Endodermal cell (in vitro differentiated cells): ENCODE data around the gene TRIM23. TPM values are rescaled to one million over a fixed set of nuclear protein-coding genes. Genes with fewer than 3 reads are reported as not detected.

Experiments
- DNase-seq: peaks from one replicate; pipeline ENCODE4 v3.0.0-alpha.2; 2017
- H3K27ac ChIP-seq: 2 replicates; pipeline ENCODE4 v1.5.1; 2013; ENCODE audit warnings: mild to moderate bottlenecking, low read depth, low read length, moderate library complexity
- H3K27me3 ChIP-seq: 2 replicates; pipeline ENCODE4 v1.6.1; 2013; ENCODE audit warnings: mild to moderate bottlenecking, low read length, moderate library complexity; ENCODE audit not compliant: insufficient read depth, control insufficient read depth, poor library complexity, severe bottlenecking
- H3K36me3 ChIP-seq: 2 replicates; pipeline ENCODE4 v1.7.0; 2013; ENCODE audit warnings: mild to moderate bottlenecking, low read length, moderate library complexity; ENCODE audit not compliant: control insufficient read depth, insufficient read depth
- H3K4me1 ChIP-seq: one replicate; pipeline ENCODE4 v1.7.0; 2013; ENCODE audit warnings: low read length; ENCODE audit not compliant: control insufficient read depth, insufficient read depth
- H3K4me3 ChIP-seq: 2 replicates; pipeline ENCODE4 v1.5.1; 2013; ENCODE audit warnings: mild to moderate bottlenecking, low read length, moderate library complexity
- H3K9ac ChIP-seq: 2 replicates; pipeline ENCODE4 v1.6.1; 2013; ENCODE audit warnings: mild to moderate bottlenecking, low read length, moderate library complexity; ENCODE audit not compliant: poor library complexity, severe bottlenecking; ENCODE audit errors: extremely low read depth
- H3K9me3 ChIP-seq: 2 replicates; pipeline ENCODE4 v1.6.1; 2013; ENCODE audit warnings: mild to moderate bottlenecking, low read length, moderate library complexity; ENCODE audit not compliant: control insufficient read depth
- H3K27ac Mint-ChIP-seq: 2 replicates; pipeline ENCODE4 v1.8.0; 2020; ENCODE audit warnings: mixed read lengths
- H3K27me3 Mint-ChIP-seq: 2 replicates; pipeline ENCODE4 v1.8.0; 2021; ENCODE audit warnings: mild to moderate bottlenecking, mixed read lengths; ENCODE audit not compliant: insufficient read depth
- H3K36me3 Mint-ChIP-seq: 2 replicates; pipeline ENCODE4 v1.8.0; 2020; ENCODE audit warnings: low read depth, mixed read lengths
- H3K4me1 Mint-ChIP-seq: 2 replicates; pipeline ENCODE4 v1.8.0; 2020; ENCODE audit warnings: mixed read lengths
- H3K4me3 Mint-ChIP-seq: 2 replicates; pipeline ENCODE4 v1.8.0; 2020; ENCODE audit warnings: mild to moderate bottlenecking, moderate library complexity, mixed read lengths
- H3K9me3 Mint-ChIP-seq: 2 replicates; pipeline ENCODE4 v1.8.0; 2020; ENCODE audit warnings: mild to moderate bottlenecking, mixed read lengths
- CTCF ChIP-seq: fragments of 200-600 bp; sonication (generic); conservative IDR thresholded peaks from 2 replicates; pipeline ENCODE4 v1.5.0; 2021; ENCODE audit warnings: antibody characterized with exemption, mild to moderate bottlenecking
- WGBS, 2 experiments: methylation state at CpG; one replicate each; pipeline versions ENCODE4 v1.1.5 to v1.1.7; 2013; ENCODE audit warnings: missing lambda C conversion rate in 2 of 2, mixed read lengths in 1 of 2; ENCODE audit not compliant: insufficient coverage in 1 of 2, insufficient read length in 1 of 2; 5-methylcytosine and 5-hydroxymethylcytosine counted together
- long read RNA-seq, 4 experiments: library from polyadenylated mRNA in 2 of 4; library from RNA in 1 of 4; library from capped mRNA in 1 of 4; stranded (forward) in 3 of 4; unstranded in 1 of 4; transcript quantifications; one replicate each; pipeline ENCODE4 v2.0.0, GENCODE V29; 2020 to 2021; ENCODE audit warnings: inconsistent platforms in 1 of 4
- polyA plus RNA-seq, 2 experiments: library from polyadenylated mRNA; stranded (reverse); fragments of 50-300 nt; gene quantifications; one replicate each; pipeline ENCODE4 v1.2.3, GENCODE V29; 2013
- total RNA-seq, 2 donors: library from RNA; stranded (reverse); fragmentation: NEBNext Ultra II Directional in 1 of 2; extraction: Animal tissue kit (Norgen Biotek cat#: 25700) in 1 of 2; gene quantifications; 2 replicates in 1 of 2; 3 replicates in 1 of 2; pipeline ENCODE4 v1.2.1, GENCODE V29; 2021

TRIM23 gene
- total RNA-seq = 10 to 100 TPM; 13.5 to 17.5 TPM
- 15.5 TPM for polyA plus RNA-seq (2013, experiment 1 of 2)
- polyA plus RNA-seq (2013, experiment 2 of 2) = 11.1 TPM
- long read RNA-seq, experiment 1, full-length matches to known transcripts = 6 of 14 reads
- long read RNA-seq, experiment 1, partial matches to known transcripts = 0 of 14 reads
- long read RNA-seq, experiment 1, other reads (novel, unspliced or antisense) = 8 of 14 reads
- long read RNA-seq, experiment 2, full-length matches to known transcripts = 23 of 29 reads
- long read RNA-seq, experiment 2, partial matches to known transcripts = 0 of 29 reads
- long read RNA-seq, experiment 2, other reads (novel, unspliced or antisense) = 6 of 29 reads
- long read RNA-seq, experiment 3, full-length matches to known transcripts = 42 of 50 reads
- long read RNA-seq, experiment 3, partial matches to known transcripts = 4 of 50 reads
- long read RNA-seq, experiment 3, other reads (novel, unspliced or antisense) = 4 of 50 reads
- long read RNA-seq, experiment 4, full-length matches to known transcripts = 4 of 10 reads
- long read RNA-seq, experiment 4, partial matches to known transcripts = 2 of 10 reads
- long read RNA-seq, experiment 4, other reads (novel, unspliced or antisense) = 4 of 10 reads

DNA sequence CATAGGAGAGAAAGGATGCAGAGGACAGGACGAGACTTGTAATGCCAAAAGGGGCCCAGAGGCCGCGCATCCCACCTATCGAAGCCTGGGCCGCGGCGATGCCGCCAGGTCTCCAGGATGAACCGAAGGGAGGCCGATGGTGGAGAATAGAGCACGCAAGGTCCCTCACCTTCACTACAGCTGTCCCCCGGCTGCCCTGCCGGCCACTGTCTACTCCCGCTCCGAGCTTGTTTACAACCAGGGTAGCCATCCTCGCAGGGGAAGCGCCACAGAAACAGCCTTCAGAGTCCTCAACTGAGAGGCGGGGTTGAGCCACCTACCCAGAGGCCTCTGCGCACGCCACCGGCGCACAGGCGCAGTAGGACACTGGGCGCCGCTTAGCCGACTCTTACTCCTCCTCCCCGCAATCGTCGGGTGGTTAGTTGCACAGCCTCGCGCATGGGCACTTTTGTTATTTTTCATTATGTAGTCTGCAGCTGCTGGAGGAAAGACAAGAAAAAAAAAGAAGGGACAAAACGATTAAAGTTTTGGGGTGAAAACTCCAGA lies at the start of gene TRIM23:
Gene TRIM23, minus strand, starts transcription at position 309 of the 546 bp plus-strand sequence. Its CDS starts 59 bp downstream, at position 250.
- H3K9me3 ChIP-seq = no peaks in the 10 kb centered on the region
- H3K4me3 ChIP-seq = peak within 1 kb of the TSS; percentile 96
- peak within 1 kb of the TSS; percentile 87 for H3K9ac ChIP-seq
- peak; percentile 61 for TF ChIP-seq CTCF
- no peaks in the 10 kb centered on the region for H3K36me3 ChIP-seq
- H3K27ac ChIP-seq = peak within 1 kb of the TSS; percentile 44
- peak within 1 kb of the TSS; percentile 98 for H3K27ac Mint-ChIP-seq
- peak within 1 kb of the TSS; percentile 90 for H3K4me3 Mint-ChIP-seq
- DNase-seq = peak; percentile 96
- no peaks in the 10 kb centered on the region for H3K9me3 Mint-ChIP-seq
- H3K27me3 Mint-ChIP-seq = no peaks in the 10 kb centered on the region
- peaks cover 6% of the 10 kb centered on the region for H3K36me3 Mint-ChIP-seq
- no peaks in the 10 kb centered on the region for H3K27me3 ChIP-seq
- 0% methylated on average over 11 to 32 of the region's 32 CpGs for WGBS, 2 experiments
- peaks cover 17% of the 10 kb centered on the region for H3K4me1 Mint-ChIP-seq
- peaks cover 10% of the 10 kb centered on the region for H3K4me1 ChIP-seq

GRCh38 chr5:65672796-65673195 lies 48.7 kb upstream of the TRIM23 start:
- H3K27ac ChIP-seq = no peak overlapping the region
- Mint-ChIP-seq H3K27ac (peak overlapping the region; percentile 58), H3K4me1 (no peaks in the 10 kb centered on the region)

More at GRCh38 chr5:65672796-65673195, 48.7 kb upstream of the TRIM23 start:
- TF ChIP-seq CTCF = no peak
- no peak overlapping the region for H3K4me3 Mint-ChIP-seq
- Histone ChIP-seq H3K27me3 (no peaks in the 10 kb centered on the region), H3K9ac (no peak overlapping the region), H3K4me3 (no peak overlapping the region), H3K36me3 (peaks cover 35% of the 10 kb centered on the region), H3K9me3 (no peaks in the 10 kb centered on the region), H3K4me1 (peaks cover 4% of the 10 kb centered on the region)
- 86% methylated on average over 1 of the region's 1 CpG; no CpG with 5 or more reads in 1 of the 2 experiments for WGBS, 2 experiments
- no peaks in the 10 kb centered on the region for H3K9me3 Mint-ChIP-seq
- H3K27me3 Mint-ChIP-seq = no peaks in the 10 kb centered on the region
- H3K36me3 Mint-ChIP-seq = peaks cover 16% of the 10 kb centered on the region
- no peak for DNase-seq
